Stimulated activated CD8-positive, alpha-beta memory T cell treated with anti-CD3 and anti-CD28 coated beads, Interleukin-7, amount 100 ng/mL, for 4 hours (primary cell): Measurements from ENCODE around the gene CELF4.

ENCODE experiments used
- DNase-seq, 2 donors: peaks; one replicate each; pipeline ENCODE4 v3.0.0-alpha.2; 2020; ENCODE audit warnings: low read depth in 2 of 2

CELF4 gene

GRCh38 chr18:37572736-37573135 lies 7.1 kb upstream of the CELF4 start:
- no peak for DNase-seq

- DNase-seq = no peak
Observed at GRCh38 chr18:37571266-37571665, 5.7 kb upstream of the CELF4 start.

DNA sequence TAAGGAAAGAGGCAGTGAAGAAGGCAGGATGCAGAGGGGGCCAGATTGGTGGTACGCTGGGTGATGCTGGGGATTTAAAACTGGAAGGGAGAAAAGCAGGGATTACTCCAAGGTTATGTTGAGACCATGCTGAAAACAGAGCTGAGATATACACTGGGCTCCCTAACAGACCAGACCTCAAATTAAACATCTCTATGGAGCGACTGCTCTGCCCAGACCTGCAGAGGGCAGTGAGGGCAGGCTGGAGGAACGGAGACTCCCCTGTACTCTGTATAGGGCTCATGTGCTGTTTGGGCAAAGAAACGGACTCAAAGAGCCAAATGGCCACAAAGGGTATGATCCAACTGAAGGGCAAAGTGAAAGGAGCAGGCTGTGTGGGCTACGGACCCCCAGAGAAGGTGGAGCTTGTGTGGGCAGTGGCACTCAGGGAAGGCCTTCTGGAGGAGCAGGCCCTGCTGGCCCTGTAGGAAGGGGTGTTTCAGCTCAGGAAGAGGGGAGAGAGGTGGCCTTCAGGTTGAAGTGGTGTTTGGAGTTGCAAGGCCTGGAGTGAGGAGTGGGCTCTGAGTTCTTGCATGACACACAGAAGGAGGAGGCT lies 4.8 kb upstream of the CELF4 start:
- DNase-seq = no peak

DNA sequence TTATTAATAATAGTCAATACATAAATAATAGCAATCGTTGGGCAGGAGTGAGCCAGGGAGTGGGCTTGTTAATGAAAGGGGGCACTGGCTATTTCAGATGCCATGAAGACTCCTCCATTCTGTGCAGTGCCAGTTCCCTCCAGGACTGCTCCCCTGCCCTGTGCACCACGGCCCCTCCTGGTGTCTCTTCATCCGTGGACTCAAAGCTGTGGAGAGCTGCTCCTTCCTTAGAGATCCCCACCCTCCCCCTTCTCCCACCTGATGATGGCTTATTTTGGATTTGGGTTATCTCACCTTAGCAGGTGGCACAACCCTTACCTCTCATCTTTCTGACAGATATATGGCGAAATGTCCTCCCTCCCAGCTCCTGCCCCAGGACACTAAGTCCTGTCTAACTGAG lies 3.1 kb upstream of the CELF4 start:
- DNase-seq = no peak

- no peak for DNase-seq
Observed at GRCh38 chr18:37567994-37568359, 2.4 kb upstream of the CELF4 start.

DNA sequence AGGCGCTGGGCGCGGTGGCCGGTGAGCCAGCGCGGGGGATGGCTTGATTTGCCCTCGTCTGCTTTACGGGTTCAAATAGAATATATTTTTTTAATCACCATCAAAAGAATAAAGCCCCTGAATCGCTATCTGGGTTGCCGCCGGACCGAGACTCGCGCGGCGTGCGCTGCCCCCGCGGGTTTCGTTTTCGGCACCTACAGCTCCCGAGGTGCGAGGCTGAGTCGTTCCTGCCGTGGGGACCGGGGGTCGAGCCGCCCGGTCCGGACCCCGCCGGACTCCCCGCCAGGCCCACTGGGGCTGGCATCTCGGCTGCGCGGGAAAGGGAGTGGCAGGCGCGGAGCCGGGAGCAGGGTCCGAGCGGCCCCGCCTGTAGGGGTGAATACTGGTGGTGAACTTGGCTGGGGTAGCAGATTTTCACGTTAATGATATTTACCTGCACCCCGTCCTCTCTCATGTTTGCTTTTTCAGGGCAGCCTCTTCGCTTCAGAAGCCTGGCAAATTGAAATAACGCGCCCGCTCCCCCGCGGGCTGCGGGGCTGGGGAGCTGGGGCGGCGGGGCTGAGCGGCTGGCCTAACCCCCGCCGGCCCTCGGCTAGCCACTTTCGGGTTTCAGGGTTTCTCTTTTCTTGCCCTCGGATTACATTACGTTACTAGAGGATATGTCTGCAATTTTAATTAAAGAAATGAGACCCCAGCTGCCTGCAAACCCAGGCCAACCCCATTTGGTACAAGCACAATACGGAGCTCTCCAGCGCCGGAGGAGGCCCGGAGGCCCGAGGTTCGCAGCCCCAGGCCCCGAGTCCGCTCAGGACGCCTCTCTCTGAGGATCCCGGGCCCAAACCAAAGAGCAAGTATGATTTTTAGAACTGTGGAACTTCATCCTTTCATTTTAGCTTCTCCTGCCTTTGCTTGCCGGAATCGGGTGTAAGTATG lies 1.7 kb upstream of the CELF4 start:
- no peak for DNase-seq

DNA sequence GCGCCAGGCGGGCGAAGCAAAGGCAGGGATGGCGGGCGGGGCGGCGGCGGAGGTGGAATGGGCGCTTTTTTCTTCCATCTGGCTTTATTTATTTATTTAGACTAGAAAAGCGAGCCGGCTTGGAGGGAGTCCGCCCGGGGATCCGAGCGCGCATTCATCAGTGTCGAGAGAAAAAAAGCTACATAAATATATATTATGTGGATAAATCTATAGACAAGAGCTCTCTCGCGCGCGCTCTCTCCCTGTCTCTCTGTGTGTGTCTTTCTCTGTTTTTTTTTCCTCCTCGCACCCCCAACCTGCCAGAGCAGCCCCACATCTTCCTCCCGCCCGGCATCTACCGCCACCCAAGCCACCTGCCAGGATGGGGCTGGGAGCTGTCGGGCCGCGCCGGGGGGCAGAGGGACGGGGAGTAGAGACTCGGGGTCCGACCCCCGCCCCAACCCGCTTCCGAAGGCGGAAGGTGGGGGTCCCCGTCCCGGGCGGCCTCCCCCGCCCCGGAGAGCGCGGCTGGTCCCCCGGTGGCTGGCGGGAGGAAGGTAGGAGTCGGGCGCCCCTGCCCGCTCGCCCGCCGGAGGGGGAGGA lies 972 bp upstream of the CELF4 start:
- DNase-seq = no peak

GRCh38 chr18:37565977-37566478 lies 430 bp upstream of the CELF4 start:
- no peak for DNase-seq

DNA sequence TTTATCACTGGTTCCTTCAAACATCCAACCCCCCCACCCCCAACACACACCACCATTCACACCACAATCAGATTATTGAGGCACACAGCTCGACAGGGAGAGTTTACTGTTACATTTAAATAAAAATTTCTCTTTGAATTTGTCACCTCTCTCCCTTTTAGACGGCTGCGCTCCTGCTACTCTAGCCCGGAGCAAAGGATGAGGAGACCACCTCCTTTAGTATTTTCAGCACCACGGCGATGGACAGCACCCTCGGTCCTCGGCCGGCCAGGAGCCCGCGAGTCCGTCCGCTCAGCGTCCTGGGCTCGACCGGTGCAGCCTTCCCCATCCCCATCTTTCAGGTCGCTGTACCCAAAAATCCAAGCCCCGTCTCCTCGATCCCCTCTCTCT lies 892 bp downstream of the CELF4 start:
- no peak for DNase-seq

DNA sequence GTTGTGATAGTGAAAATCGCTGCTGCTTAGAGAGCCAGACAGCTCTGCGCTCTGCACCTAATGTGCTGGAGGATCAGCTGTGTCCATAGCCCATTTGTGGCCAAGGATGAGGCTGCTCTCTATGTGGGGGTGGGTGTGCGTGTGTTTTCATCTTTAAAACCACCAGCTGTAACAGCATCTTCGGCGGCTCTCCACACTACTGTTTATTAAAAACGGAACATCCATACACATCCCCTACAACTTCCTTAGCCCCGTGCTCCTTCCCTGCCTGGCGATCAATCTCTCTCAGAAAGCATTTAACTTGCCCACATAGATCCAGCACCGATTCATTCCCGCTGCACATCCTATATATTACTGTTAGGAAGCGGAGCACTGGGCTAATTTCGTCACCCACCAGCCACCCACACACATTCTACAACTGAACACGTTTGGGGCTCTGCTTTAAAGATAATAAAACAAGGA lies 1.6 kb downstream of the CELF4 start:
- no peak for DNase-seq

DNA sequence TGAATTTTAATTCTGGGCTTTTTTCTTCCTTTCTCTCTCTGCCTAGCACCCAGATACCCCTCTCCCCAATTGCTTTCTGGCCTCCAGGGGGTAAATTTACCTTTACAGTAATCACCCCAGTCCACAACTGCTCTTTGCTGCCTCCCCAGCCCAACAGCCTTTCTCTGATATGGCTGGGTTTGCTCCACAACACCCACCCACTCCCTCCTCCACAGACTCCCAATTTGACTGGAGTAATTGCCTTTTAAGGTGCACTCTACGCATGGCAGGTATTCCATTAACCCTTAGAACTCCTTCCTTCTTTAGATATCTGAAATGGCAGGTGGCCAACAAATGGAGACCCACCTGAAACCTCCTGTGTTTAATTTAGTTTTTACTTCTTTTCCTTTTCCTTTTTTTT lies 3.6 kb downstream of the CELF4 start:
- no peak for DNase-seq

DNA sequence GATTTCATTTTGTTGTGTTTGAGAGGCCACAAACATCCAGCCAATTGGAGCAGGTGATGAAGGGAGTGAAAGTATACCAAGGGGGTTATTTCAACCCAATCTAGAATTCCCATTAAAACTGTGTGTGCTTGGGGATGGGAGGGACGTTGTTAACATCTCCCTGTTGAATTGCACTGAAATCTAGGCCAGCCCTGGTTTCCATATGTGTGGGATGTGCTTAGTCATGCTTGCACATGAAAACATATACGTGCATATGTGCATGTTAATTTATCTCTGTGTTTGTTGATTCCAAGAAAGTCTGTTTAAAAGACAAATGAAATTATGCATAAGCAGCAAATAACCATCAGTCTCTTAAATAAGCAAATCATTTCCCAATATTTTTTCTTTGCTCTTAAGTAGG lies 5.6 kb downstream of the CELF4 start:
- DNase-seq = no peak

DNA sequence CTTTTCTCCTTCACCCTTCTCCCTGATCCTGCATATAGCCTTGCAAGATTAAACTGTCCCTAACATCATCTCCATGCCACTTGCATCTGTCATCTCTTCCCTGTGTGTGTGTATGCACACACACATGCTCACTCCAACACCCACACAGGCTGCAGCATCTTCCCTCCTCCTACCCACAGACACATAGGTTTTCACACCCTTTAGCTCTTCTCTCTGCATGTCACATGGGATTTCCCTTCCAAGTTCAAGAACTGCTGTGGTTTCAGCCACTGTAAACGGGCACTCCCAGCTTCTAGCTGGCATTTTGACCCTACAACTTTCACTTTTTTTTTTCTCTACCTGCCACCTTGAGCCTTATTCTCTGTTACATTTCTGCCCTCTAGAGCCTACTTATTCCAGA lies 6.4 kb downstream of the CELF4 start:
- no peak for DNase-seq

DNA sequence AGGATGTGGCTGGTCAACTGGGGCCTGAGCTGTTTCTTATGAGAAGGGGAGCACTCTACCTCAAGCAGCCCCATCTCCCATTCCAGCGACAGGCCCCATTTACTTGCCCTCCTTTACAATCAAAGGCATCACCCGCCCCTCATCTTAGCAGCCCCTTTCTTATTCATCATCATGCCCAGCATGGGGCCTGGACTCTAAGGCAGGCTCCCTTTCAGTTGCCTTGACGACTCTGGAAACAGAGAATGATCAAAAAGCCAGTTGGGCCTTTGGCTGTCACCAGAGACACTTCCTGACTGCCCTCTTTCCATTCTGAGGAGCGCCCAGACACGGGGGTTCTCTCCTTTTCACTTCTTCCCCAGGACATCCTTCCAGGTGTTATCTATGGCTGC lies 11.2 kb downstream of the CELF4 start:
- DNase-seq = no peak

DNA sequence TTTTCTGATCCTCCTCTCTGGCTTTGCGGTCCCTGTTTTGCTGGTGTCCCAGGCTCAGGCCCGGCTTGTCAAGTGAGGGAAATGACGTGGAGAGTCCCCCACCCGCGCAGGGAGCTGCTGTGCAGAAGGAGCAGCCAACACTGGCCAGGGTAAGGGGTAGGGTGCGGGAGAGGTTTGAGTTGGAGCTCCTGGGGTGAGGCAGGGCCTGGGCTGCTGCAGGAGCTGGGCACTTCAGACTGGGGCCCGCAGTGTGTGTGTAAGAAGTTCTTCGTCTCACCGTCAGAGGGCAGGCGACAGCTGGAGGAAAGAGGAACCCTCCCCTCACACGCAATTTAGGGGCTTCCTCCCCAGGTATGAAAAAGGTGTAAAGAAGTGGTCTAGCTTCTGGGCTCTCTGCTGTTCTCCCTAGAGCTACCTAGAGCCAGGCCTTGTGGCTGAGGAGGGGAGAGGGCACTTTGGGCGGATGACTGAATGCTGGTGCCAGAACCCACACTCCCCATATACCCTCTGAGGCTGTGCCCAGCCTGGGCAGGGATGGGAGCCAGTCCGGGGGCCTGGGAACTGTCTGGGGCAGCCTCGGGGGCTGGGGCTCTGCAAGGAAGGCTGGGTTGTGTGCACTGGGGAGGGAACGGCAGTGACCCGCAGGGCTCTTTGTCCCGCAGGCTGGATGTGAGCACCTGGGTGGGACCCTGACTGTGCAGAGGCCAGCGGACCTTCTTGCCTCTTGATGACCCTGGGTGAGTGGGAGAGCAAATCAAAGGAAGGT lies 11.8 kb downstream of the CELF4 start:
- no peak for DNase-seq

- DNase-seq = no peak
Observed at GRCh38 chr18:37552286-37552685, 13.3 kb downstream of the CELF4 start.

- DNase-seq = no peak
Observed at GRCh38 chr18:37551846-37552245, 13.8 kb downstream of the CELF4 start.

DNA sequence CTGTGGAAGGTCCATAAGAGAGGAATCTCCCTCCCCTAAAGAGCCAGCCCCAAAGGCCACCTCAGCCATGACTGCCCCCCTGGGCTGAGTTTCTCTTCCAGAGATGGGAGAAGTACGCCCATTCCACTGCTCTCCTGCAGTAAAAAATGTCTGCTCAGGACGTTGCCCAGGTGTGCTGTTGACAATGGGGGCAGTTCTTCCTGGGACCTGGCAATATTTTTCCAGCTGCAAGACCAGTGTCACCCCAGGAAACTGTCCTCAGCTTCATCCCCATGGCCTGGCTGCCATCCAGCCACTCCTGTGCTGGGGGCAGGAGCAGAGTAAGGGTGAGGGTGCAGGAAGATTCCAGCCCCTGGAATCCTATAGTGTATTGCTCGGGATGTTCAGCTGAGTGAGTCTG lies 14.3 kb downstream of the CELF4 start:
- DNase-seq = no peak

- DNase-seq = no peak
Observed at GRCh38 chr18:37550118-37550875, 15.3 kb downstream of the CELF4 start.

- DNase-seq = no peak
Observed at GRCh38 chr18:37548679-37549289, 16.8 kb downstream of the CELF4 start.
